Breast epithelium (tissue), 4 donors: ENCODE measurements around the gene PRKAB1. TPM values are rescaled to one million over a fixed set of nuclear protein-coding genes. Genes with fewer than 3 reads are reported as not detected.

Experiments used
- DNase-seq, 2 donors: peaks; one replicate each; pipeline ENCODE4 v3.0.0-alpha.2; 2019; ENCODE audit warnings: low spot score in 2 of 2
- H3K27ac ChIP-seq, 2 donors: fragments of 200-600 bp; sonication (generic) in 1 of 2; one replicate each; pipeline ENCODE4 v1.5.1; 2016 to 2019; ENCODE audit warnings: mild to moderate bottlenecking in 1 of 2
- H3K27me3 ChIP-seq, 2 donors: fragments of 200-600 bp; sonication (generic) in 1 of 2; one replicate each; pipeline versions ENCODE4 v1.5.1 to v1.6.0; 2017 to 2019; ENCODE audit warnings: control low read depth in 1 of 2, mild to moderate bottlenecking in 1 of 2
- H3K36me3 ChIP-seq: fragments of 200-600 bp; one replicate; pipeline ENCODE4 v1.5.1; 2019
- H3K4me1 ChIP-seq, 2 donors: fragments of 200-600 bp; sonication (generic); one replicate each; pipeline ENCODE4 v1.5.1; 2016 to 2019; ENCODE audit warnings: control low read depth in 1 of 2
- H3K4me3 ChIP-seq, 3 donors: fragments of 200-600 bp; sonication (generic); 1 replicate in 2 of 3; 2 replicates in 1 of 3; pipeline ENCODE4 v1.5.1; 2016 to 2019; ENCODE audit warnings: mild to moderate bottlenecking in 3 of 3, moderate library complexity in 2 of 3
- H3K9me3 ChIP-seq, 2 donors: fragments of 200-600 bp; sonication (generic) in 1 of 2; one replicate each; pipeline ENCODE4 v1.5.1; 2016 to 2019; ENCODE audit warnings: control low read depth in 1 of 2
- POLR2A ChIP-seq: fragments of 450-650 bp; IDR thresholded peaks from one replicate; pipeline ENCODE4 v1.6.1; 2016; ENCODE audit warnings: antibody characterized with exemption, mild to moderate bottlenecking, moderate library complexity
- POLR2AphosphoS5 ChIP-seq, 3 donors: sonication (generic); formaldehyde crosslinking; IDR thresholded peaks; one replicate each; pipeline ENCODE4 v1.6.1; 2017; ENCODE audit warnings: antibody characterized with exemption in 3 of 3
- intact Hi-C: fragments of 100-400 bp; cut with DNase I; formaldehyde crosslinking; loops from one replicate; pipeline ENCODE4 v1.15.1; 2023; ENCODE audit warnings: low total_unique reads
- total RNA-seq, 3 donors: library from RNA; depleted of rRNA; stranded (reverse); fragments of >200 nt; gene quantifications; one replicate each; pipeline ENCODE4 v1.1.0, GENCODE V29; 2016
- TF ChIP-seq, protein P1 (sequence below), 3 donors: fragments of 450-650 bp; IDR thresholded peaks; one replicate each; pipeline ENCODE4 v1.5.1; 2016 to 2017; ENCODE audit warnings: antibody characterized with exemption in 3 of 3, mild to moderate bottlenecking in 3 of 3, moderate library complexity in 3 of 3

The PRKAB1 gene
- total RNA-seq, 3 donors from 2014 or later = 20.2 to 39.0 (median 31.9) TPM

- H3K27ac ChIP-seq = no peak overlapping the region
- H3K27me3 ChIP-seq = no peaks in the 10 kb centered on the region
- TF ChIP-seq POLR2A = no peak
- TF ChIP-seq POLR2AphosphoS5 (IDR thresholded peaks at IDR 0.05) = no peak
- TF ChIP-seq, protein P1, sequence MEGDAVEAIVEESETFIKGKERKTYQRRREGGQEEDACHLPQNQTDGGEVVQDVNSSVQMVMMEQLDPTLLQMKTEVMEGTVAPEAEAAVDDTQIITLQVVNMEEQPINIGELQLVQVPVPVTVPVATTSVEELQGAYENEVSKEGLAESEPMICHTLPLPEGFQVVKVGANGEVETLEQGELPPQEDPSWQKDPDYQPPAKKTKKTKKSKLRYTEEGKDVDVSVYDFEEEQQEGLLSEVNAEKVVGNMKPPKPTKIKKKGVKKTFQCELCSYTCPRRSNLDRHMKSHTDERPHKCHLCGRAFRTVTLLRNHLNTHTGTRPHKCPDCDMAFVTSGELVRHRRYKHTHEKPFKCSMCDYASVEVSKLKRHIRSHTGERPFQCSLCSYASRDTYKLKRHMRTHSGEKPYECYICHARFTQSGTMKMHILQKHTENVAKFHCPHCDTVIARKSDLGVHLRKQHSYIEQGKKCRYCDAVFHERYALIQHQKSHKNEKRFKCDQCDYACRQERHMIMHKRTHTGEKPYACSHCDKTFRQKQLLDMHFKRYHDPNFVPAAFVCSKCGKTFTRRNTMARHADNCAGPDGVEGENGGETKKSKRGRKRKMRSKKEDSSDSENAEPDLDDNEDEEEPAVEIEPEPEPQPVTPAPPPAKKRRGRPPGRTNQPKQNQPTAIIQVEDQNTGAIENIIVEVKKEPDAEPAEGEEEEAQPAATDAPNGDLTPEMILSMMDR (IDR thresholded peaks at IDR 0.05) = no peak
- DNase-seq = no peak
- no peaks in the 10 kb centered on the region for H3K4me1 ChIP-seq
- no peaks in the 10 kb centered on the region for H3K9me3 ChIP-seq
- intact Hi-C loops = no loop called here
- H3K4me3 ChIP-seq = no peak overlapping the region
- H3K36me3 ChIP-seq = peaks cover 28% of the 10 kb centered on the region
These were observed 8.1 kb downstream of the PRKAB1 start for GRCh38 chr12:119676022-119676421.

GRCh38 chr12:119676573-119676972 is 8.6 kb downstream of the PRKAB1 start:
- TF ChIP-seq, protein P1 (IDR thresholded peaks at IDR 0.05) = no peak
- TF ChIP-seq POLR2AphosphoS5 (IDR thresholded peaks at IDR 0.05) (no peak), POLR2A (no peak)
- intact Hi-C loops = no loop called here
- H3K4me3 ChIP-seq = no peak overlapping the region
- H3K36me3 ChIP-seq = peaks cover 29% of the 10 kb centered on the region
- no peaks in the 10 kb centered on the region for H3K4me1 ChIP-seq
- H3K27me3 ChIP-seq = no peaks in the 10 kb centered on the region
- DNase-seq = no peak
- H3K27ac ChIP-seq = no peak overlapping the region
- H3K9me3 ChIP-seq = no peaks in the 10 kb centered on the region

GRCh38 chr12:119678459-119678858 is 10.5 kb downstream of the PRKAB1 start:
- peaks cover 21% of the 10 kb centered on the region for H3K36me3 ChIP-seq
- H3K27me3 ChIP-seq = no peaks in the 10 kb centered on the region
- H3K27ac ChIP-seq = no peak overlapping the region
- H3K4me1 ChIP-seq = no peaks in the 10 kb centered on the region
- intact Hi-C loops = no loop called here
- no peaks in the 10 kb centered on the region for H3K9me3 ChIP-seq
- TF ChIP-seq POLR2AphosphoS5 (IDR thresholded peaks at IDR 0.05) (no peak), POLR2A (no peak)
- TF ChIP-seq, protein P1 (IDR thresholded peaks at IDR 0.05) = no peak
- DNase-seq = no peak
- no peak overlapping the region for H3K4me3 ChIP-seq

- no peak for DNase-seq
- Histone ChIP-seq H3K4me1 (no peaks in the 10 kb centered on the region), H3K9me3 (no peaks in the 10 kb centered on the region), H3K36me3 (peaks cover 21% of the 10 kb centered on the region), H3K27me3 (no peaks in the 10 kb centered on the region), H3K4me3 (no peak overlapping the region), H3K27ac (no peak overlapping the region)
- intact Hi-C loops = no loop called here
- TF ChIP-seq POLR2A (no peak), POLR2AphosphoS5 (IDR thresholded peaks at IDR 0.05) (no peak)
- TF ChIP-seq, protein P1 (IDR thresholded peaks at IDR 0.05) = no peak
These were observed 11.1 kb downstream of the PRKAB1 start for GRCh38 chr12:119679081-119679480.

DNA sequence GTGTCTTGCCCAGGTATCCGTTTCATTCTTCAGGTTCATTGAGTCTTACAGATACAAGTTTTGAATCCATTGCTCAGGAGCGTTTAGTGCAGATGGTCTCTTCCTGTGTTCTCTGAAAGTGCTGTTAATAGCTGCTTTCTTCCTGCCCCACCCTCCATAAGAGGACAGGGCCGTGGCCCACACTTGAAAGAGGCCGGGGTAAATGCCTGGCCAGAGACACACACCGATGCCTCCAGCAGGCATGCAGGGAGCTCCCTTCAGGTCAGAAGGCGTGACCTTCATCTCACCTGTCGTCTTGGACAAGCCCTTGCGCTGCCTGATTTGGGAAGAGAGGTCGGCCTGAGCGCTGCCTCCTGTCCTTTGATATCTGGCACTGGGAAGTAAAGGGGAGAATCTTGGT is 11.6 kb downstream of the PRKAB1 start:
- no peak for DNase-seq
- no peak for TF ChIP-seq POLR2AphosphoS5 (IDR thresholded peaks at IDR 0.05)
- TF ChIP-seq, protein P1 (IDR thresholded peaks at IDR 0.05) = no peak
- no peak for TF ChIP-seq POLR2A
- Histone ChIP-seq H3K4me1 (no peaks in the 10 kb centered on the region), H3K27ac (no peak overlapping the region), H3K36me3 (peaks cover 21% of the 10 kb centered on the region), H3K27me3 (no peaks in the 10 kb centered on the region), H3K4me3 (no peak overlapping the region), H3K9me3 (no peaks in the 10 kb centered on the region)
- intact Hi-C loops = no loop called here
